Sigmoid colon (tissue), 3 donors: Measurements from ENCODE around the gene STX17.

Source experiments
- POLR2A ChIP-seq, 2 donors: fragments of 450-650 bp; IDR thresholded peaks; one replicate each; pipeline ENCODE4 v1.6.1; 2016; ENCODE audit warnings: antibody characterized with exemption in 2 of 2, mild to moderate bottlenecking in 2 of 2, moderate library complexity in 2 of 2
- TF ChIP-seq, protein P1 (sequence below), 4 experiments: fragments of 450-650 bp in 3 of 4; fragments of 200-600 bp in 1 of 4; IDR thresholded peaks; one replicate each; pipeline ENCODE4 v1.5.1; 2016 to 2019; ENCODE audit warnings: antibody characterized with exemption in 4 of 4, mild to moderate bottlenecking in 3 of 4, moderate library complexity in 2 of 4

DNA sequence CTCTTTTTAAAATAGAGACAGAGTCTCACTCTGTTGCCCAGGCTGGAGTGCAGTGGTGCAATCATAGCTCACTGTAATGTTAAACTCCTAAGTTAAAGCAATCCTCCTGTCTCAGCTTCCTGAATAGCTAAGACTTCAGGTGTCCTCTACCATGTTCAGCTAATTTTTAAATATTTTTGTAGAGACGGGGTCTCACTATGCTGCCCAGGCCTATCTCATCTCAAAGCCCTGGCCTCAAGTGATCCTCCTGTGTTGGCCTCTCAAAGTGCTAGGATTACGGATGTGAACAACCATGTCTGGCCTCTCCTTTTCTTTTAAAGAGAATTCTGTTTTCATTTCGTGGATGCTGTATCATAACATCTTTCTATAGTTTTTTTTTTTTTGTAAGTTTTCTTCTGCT is 11.7 kb downstream of the STX17 start:
- TF ChIP-seq, protein P1, sequence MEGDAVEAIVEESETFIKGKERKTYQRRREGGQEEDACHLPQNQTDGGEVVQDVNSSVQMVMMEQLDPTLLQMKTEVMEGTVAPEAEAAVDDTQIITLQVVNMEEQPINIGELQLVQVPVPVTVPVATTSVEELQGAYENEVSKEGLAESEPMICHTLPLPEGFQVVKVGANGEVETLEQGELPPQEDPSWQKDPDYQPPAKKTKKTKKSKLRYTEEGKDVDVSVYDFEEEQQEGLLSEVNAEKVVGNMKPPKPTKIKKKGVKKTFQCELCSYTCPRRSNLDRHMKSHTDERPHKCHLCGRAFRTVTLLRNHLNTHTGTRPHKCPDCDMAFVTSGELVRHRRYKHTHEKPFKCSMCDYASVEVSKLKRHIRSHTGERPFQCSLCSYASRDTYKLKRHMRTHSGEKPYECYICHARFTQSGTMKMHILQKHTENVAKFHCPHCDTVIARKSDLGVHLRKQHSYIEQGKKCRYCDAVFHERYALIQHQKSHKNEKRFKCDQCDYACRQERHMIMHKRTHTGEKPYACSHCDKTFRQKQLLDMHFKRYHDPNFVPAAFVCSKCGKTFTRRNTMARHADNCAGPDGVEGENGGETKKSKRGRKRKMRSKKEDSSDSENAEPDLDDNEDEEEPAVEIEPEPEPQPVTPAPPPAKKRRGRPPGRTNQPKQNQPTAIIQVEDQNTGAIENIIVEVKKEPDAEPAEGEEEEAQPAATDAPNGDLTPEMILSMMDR (IDR thresholded peaks at IDR 0.05), result no peak
- TF ChIP-seq POLR2A (IDR thresholded peaks at IDR 0.05), result no peak
